IMR-90 (cell line): ENCODE results near the gene TEX44. TPM values are rescaled to one million over a fixed set of nuclear protein-coding genes. Genes with fewer than 3 reads are reported as not detected.
A peak's percentile ranks its signal among the peaks of the same experiment; 100 is the strongest.

Source experiments
- ATAC-seq: fragments of 200-7000 bp; cut with Tn5 transposase; 2 replicates; pipeline ENCODE4 v1.9.1; 2020; ENCODE audit warnings: low read depth, mild to moderate bottlenecking, moderate library complexity
- BruUV-seq: library from RNA; stranded (reverse); fragments of 400-500 nt; replicated peaks from 2 replicates; lab custom pipeline; 2021; lab: Mats Ljungman, UMichigan
- CTCF ChIA-PET: fragments of 300-600 bp; formaldehyde crosslinking; extraction: SDS; loops from one replicate; lab custom pipeline; 2021; ENCODE audit warnings: antibody characterized with exemption; lab: Yijun Ruan, JAX
- POLR2A ChIA-PET: fragments of 300-600 bp; sonication (Branson Sonifier 250); formaldehyde crosslinking; loops from one replicate; lab custom pipeline; 2022; ENCODE audit warnings: antibody characterized with exemption; ENCODE audit not compliant: unreplicated experiment; lab: Charles Lee
- DNase-seq: peaks from one replicate; pipeline ENCODE4 v3.0.0; 2013
- H2AFZ ChIP-seq: replicated peaks from 2 replicates; pipeline ENCODE3; 2013; ENCODE audit warnings: low read length, mild to moderate bottlenecking; ENCODE audit not compliant: poor library complexity
- H2AK5ac ChIP-seq: 2 replicates; pipeline ENCODE4 v1.6.1; 2013; ENCODE audit warnings: low read depth, low read length, inconsistent platforms
- H2AK9ac ChIP-seq: replicated peaks from 2 replicates; pipeline ENCODE3; 2013; ENCODE audit warnings: mild to moderate bottlenecking, low read depth, low read length, moderate library complexity; ENCODE audit not compliant: poor library complexity
- H2BK120ac ChIP-seq: 2 replicates; pipeline ENCODE4 v1.6.1; 2013; ENCODE audit warnings: low read depth, low read length, inconsistent platforms
- H2BK15ac ChIP-seq: 3 replicates; pipeline ENCODE4 v1.6.1; 2013; ENCODE audit warnings: low read depth, low read length, inconsistent platforms
- H2BK20ac ChIP-seq: 2 replicates; pipeline ENCODE4 v1.6.1; 2013; ENCODE audit warnings: low read depth, mild to moderate bottlenecking, inconsistent platforms, low read length, moderate library complexity
- H2BK5ac ChIP-seq: 2 replicates; pipeline ENCODE4 v1.6.1; 2013; ENCODE audit warnings: mild to moderate bottlenecking, low read depth, low read length, inconsistent platforms; ENCODE audit not compliant: poor library complexity, severe bottlenecking
- H3K14ac ChIP-seq: replicated peaks from 2 replicates; pipeline ENCODE4 v1.6.1; 2013; ENCODE audit warnings: low read depth, low read length, inconsistent platforms
- H3K18ac ChIP-seq: 2 replicates; pipeline ENCODE4 v1.6.1; 2013; ENCODE audit warnings: low read depth, low read length, control low read depth
- H3K23ac ChIP-seq: 2 replicates; pipeline ENCODE4 v1.6.1; 2013; ENCODE audit warnings: low read depth, low read length, inconsistent platforms
- H3K27ac ChIP-seq: 2 replicates; pipeline ENCODE4 v1.5.1; 2013; ENCODE audit warnings: mild to moderate bottlenecking, control low read depth, low read length; ENCODE audit not compliant: insufficient read depth
- H3K27me3 ChIP-seq: 2 replicates; pipeline ENCODE4 v1.6.1; 2013; ENCODE audit warnings: low read length; ENCODE audit not compliant: control insufficient read depth, insufficient read depth
- H3K36me3 ChIP-seq: 2 replicates; pipeline ENCODE4 v1.6.1; 2013; ENCODE audit warnings: low read length, mixed read lengths; ENCODE audit not compliant: control insufficient read depth, insufficient read depth
- H3K4ac ChIP-seq: 2 replicates; pipeline ENCODE4 v1.6.1; 2013; ENCODE audit warnings: low read depth, low read length, inconsistent platforms
- H3K4me1 ChIP-seq: 2 replicates; pipeline ENCODE4 v1.6.1; 2013; ENCODE audit warnings: low read length, mixed read lengths; ENCODE audit not compliant: control insufficient read depth, insufficient read depth
- H3K4me2 ChIP-seq: 2 replicates; pipeline ENCODE4 v1.6.1; 2013; ENCODE audit warnings: low read depth, mild to moderate bottlenecking, control low read depth, low read length, moderate library complexity
- H3K4me3 ChIP-seq: 2 replicates; pipeline ENCODE4 v1.5.1; 2013; ENCODE audit warnings: low read depth, mild to moderate bottlenecking, control low read depth, low read length, moderate library complexity; ENCODE audit not compliant: insufficient read depth
- H3K56ac ChIP-seq: 2 replicates; pipeline ENCODE4 v1.6.1; 2013; ENCODE audit warnings: low read length, inconsistent platforms; ENCODE audit not compliant: insufficient read depth; ENCODE audit errors: extremely low read depth
- H3K79me1 ChIP-seq, 2 experiments: 2 replicates each; pipeline ENCODE4 v1.6.1; 2013; ENCODE audit warnings: low read length in 2 of 2, inconsistent platforms in 1 of 2, low read depth in 1 of 2
- H3K9ac ChIP-seq: 2 replicates; pipeline ENCODE4 v1.6.1; 2013; ENCODE audit warnings: low read depth, low read length, control low read depth
- H3K9me1 ChIP-seq: 2 replicates; pipeline ENCODE4 v1.6.1; 2013; ENCODE audit warnings: low read length, inconsistent platforms; ENCODE audit not compliant: insufficient read depth
- H3K9me3 ChIP-seq: 2 replicates; pipeline ENCODE4 v1.6.1; 2013; ENCODE audit warnings: low read length; ENCODE audit not compliant: control insufficient read depth, insufficient read depth
- H4K20me1 ChIP-seq: 2 replicates; pipeline ENCODE4 v1.6.1; 2013; ENCODE audit warnings: low read length, inconsistent platforms; ENCODE audit not compliant: insufficient read depth
- H4K5ac ChIP-seq: 2 replicates; pipeline ENCODE4 v1.6.1; 2013; ENCODE audit warnings: mild to moderate bottlenecking, low read depth, low read length, control low read depth
- H4K8ac ChIP-seq, 2 experiments: 2 replicates each; pipeline ENCODE4 v1.6.1; 2013; ENCODE audit warnings: low read depth in 2 of 2, low read length in 2 of 2, control low read depth in 1 of 2, inconsistent platforms in 1 of 2
- H4K91ac ChIP-seq: 2 replicates; pipeline ENCODE4 v1.6.1; 2013; ENCODE audit warnings: low read depth, low read length, inconsistent platforms; ENCODE audit not compliant: insufficient read depth
- BHLHE40 ChIP-seq: fragments of 150-350 bp; IDR thresholded peaks from 2 replicates; pipeline ENCODE4 v1.6.1; 2016; ENCODE audit warnings: mild to moderate bottlenecking, low read depth, low read length
- CEBPB ChIP-seq: IDR thresholded peaks from 2 replicates; pipeline ENCODE4 v1.6.1; 2012; ENCODE audit warnings: low read depth, low read length, improper control_type of control experiment
- CHD1 ChIP-seq: IDR thresholded peaks from 2 replicates; pipeline ENCODE4 v1.6.1; 2012; ENCODE audit warnings: low read depth, low read length, improper control_type of control experiment
- FOS ChIP-seq: fragments of 150-350 bp; IDR thresholded peaks from 2 replicates; pipeline ENCODE4 v1.6.1; 2016; ENCODE audit warnings: low read depth, low read length
- MAFK ChIP-seq: IDR thresholded peaks from 2 replicates; pipeline ENCODE4 v1.6.1; 2012; ENCODE audit warnings: low read depth, low read length, improper control_type of control experiment
- MAZ ChIP-seq: IDR thresholded peaks from 2 replicates; pipeline ENCODE4 v1.6.1; 2012; ENCODE audit warnings: low read depth, mild to moderate bottlenecking, low read length, improper control_type of control experiment, moderate library complexity, borderline replicate concordance
- NFE2L2 ChIP-seq: fragments of 150-350 bp; IDR thresholded peaks from 2 replicates; pipeline ENCODE4 v1.6.1; 2016; ENCODE audit warnings: low read depth, mild to moderate bottlenecking, low read length
- POLR2A ChIP-seq: IDR thresholded peaks from 2 replicates; pipeline ENCODE4 v1.6.1; 2012; ENCODE audit warnings: mild to moderate bottlenecking, low read depth, low read length
- RAD21 ChIP-seq: IDR thresholded peaks from 2 replicates; pipeline ENCODE4 v1.6.1; 2012; ENCODE audit warnings: low read length, improper control_type of control experiment
- RCOR1 ChIP-seq: IDR thresholded peaks from 2 replicates; pipeline ENCODE4 v1.6.1; 2012; ENCODE audit warnings: mild to moderate bottlenecking, low read length, improper control_type of control experiment; ENCODE audit not compliant: insufficient replicate concordance
- RFX5 ChIP-seq: IDR thresholded peaks from 2 replicates; pipeline ENCODE4 v1.8.0; 2012; ENCODE audit warnings: low read depth, mild to moderate bottlenecking, low read length, moderate library complexity
- WGBS, 2 experiments: methylation state at CpG; one replicate each; pipeline versions ENCODE4 v1.1.5 to v1.1.7; 2013; ENCODE audit warnings: missing lambda C conversion rate in 2 of 2; ENCODE audit not compliant: insufficient read length in 1 of 2; ENCODE audit errors: extremely low coverage in 2 of 2; 5-methylcytosine and 5-hydroxymethylcytosine counted together
- dilution Hi-C: fragments of 300-500 bp; cut with HindIII; formaldehyde crosslinking; loops from one replicate; pipeline ENCODE4 v1.14.3; 2018; ENCODE audit warnings: low sequenced_read_pairs; ENCODE audit not compliant: unreplicated experiment
- in situ Hi-C: fragments of 300-500 bp; cut with MboI; formaldehyde crosslinking; loops from 3 replicates; pipeline ENCODE4 v1.14.3; 2019; ENCODE audit warnings: low sequenced_read_pairs, inconsistent platforms, mixed read lengths
- intact Hi-C: fragments of 100-400 bp; cut with micrococcal nuclease; formaldehyde crosslinking; loops from 2 replicates; pipeline ENCODE4 v1.10.0; 2022
- polyA plus RNA-seq, 3 experiments: library from polyadenylated mRNA; depleted of rRNA; stranded (reverse); fragments of >200 nt; gene quantifications; 2 replicates each; pipeline ENCODE4 v1.2.3, GENCODE V29; 2012; ENCODE audit warnings: low replicate concordance in 1 of 3
- total RNA-seq: library from RNA; depleted of rRNA; stranded (reverse); fragments of >200 nt; gene quantifications from 2 replicates; pipeline ENCODE4 v1.2.3, GENCODE V29; 2012
- TF ChIP-seq, protein P1 (sequence below): conservative IDR thresholded peaks from 2 replicates; pipeline ENCODE4 v1.5.1; 2012; ENCODE audit warnings: mild to moderate bottlenecking, low read depth, low read length, improper control_type of control experiment
- TF ChIP-seq, protein P2 (sequence below): fragments of 150-350 bp; IDR thresholded peaks from 2 replicates; pipeline ENCODE4 v1.6.1; 2017; ENCODE audit warnings: mild to moderate bottlenecking, antibody characterized with exemption, low read length, low read depth
- TF ChIP-seq, protein P3 (sequence below): fragments of 150-350 bp; IDR thresholded peaks from 2 replicates; pipeline ENCODE4 v1.6.1; 2016; ENCODE audit warnings: low read depth, mild to moderate bottlenecking, low read length, moderate library complexity, borderline replicate concordance

TEX44 gene
- total and polyA plus RNA-seq, 2 of the 4 experiments (the other 2 are of a cell fraction): not detected

DNA sequence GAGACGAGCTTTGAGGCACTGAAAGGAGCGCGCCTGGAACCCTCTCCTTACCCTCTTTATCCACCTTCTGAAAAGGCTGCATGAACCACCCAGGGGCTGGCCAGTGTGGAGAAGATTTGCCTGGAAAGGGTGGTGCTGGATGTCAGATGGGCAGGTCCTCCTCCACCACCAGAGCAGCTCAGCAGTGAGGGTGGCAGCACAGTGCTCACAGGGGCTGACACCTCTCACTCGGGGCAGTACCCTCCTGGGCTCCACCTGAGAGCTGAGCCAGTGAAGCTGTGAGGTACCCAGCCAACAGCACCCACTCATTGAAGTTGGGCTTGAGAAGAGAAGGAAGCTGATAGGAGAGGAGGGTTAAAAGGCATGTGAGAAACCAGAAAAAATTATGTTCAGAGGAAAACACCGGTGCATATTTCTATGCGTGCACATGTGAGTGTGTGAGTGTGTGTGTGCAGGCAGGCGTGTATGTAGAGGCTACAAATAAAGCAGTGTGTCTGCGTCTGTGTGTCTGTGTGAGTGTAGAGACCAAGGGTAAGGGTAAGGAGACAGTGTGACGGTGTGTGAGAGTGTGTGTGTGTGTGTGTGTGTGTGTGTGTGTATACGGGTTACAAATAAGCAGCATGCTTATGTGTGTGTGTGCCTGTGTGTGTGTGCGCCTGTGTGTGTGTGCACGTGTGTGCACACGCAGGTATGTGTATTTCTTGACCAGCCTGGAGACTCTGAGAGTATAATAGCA lies 40.7 kb downstream of the TEX44 start:
- peak overlapping the region; percentile 61 for H3K18ac ChIP-seq
- 0 out of 2 replicates have a peak overlapping the region, but pooled peaks have one; percentile 2 for H3K56ac ChIP-seq
- in situ Hi-C loops (no loop called here), dilution Hi-C loops (no loop called here), intact Hi-C loops (no loop called here)
- peaks cover 25% of the 10 kb centered on the region for H3K4me1 ChIP-seq
- 86% methylated on average over 8 of the region's 13 CpGs; no CpG with 5 or more reads in 1 of the 2 experiments for WGBS, 2 experiments
- H3K14ac ChIP-seq: peak overlapping the region; percentile 85
- peak overlapping the region; percentile 60; the same call in 1 of the 2 replicates for H3K27ac ChIP-seq
- peak overlapping the region; percentile 78 for H2BK20ac ChIP-seq
- H3K4me3 ChIP-seq: no peak overlapping the region
- DNase-seq: no peak
- H3K4me2 ChIP-seq: peak overlapping the region; percentile 6; the same call in 1 of the 2 replicates
- no peaks in the 10 kb centered on the region for H4K20me1 ChIP-seq
- POLR2A ChIA-PET: no interaction called here
- H2AK5ac ChIP-seq: peak overlapping the region; percentile 98
- H2BK5ac ChIP-seq: peak overlapping the region; percentile 27
- H3K27me3 ChIP-seq: no peaks in the 10 kb centered on the region
- H3K4ac ChIP-seq: peak overlapping the region; percentile 90
- no peaks in the 10 kb centered on the region for H3K9me3 ChIP-seq
- H3K9me1 ChIP-seq: peaks cover 17% of the 10 kb centered on the region
- BruUV-seq: no TSS peak
- H2BK120ac ChIP-seq: peak overlapping the region; percentile 86
- no peaks in the 10 kb centered on the region for H3K79me1 ChIP-seq
- H4K5ac ChIP-seq: peak overlapping the region; percentile 19
- H3K23ac ChIP-seq: peak overlapping the region; percentile 80; the same call in 1 of the 2 replicates
- H3K9ac ChIP-seq: no peak overlapping the region
- H3K36me3 ChIP-seq: no peaks in the 10 kb centered on the region
- CTCF ChIA-PET: interaction anchor here (1.1 to 1.6 kb wide), 3 partner anchors 22 to 42 kb away, joined by 3 to 4 read pairs (median 3); no protein-coding TSS in a partner anchor
- ATAC-seq: peak; percentile 27
- peak overlapping the region; percentile 7 to 84; a peak in 2 of 4 replicates for H4K8ac ChIP-seq
- H4K91ac ChIP-seq: peak overlapping the region; percentile 77
- peak overlapping the region; percentile 71 for H2AK9ac ChIP-seq
- H2BK15ac ChIP-seq: peak overlapping the region; percentile 95; the same call in 2 of the 3 replicates
- H2AFZ ChIP-seq: peak overlapping the region; percentile 73
- TF ChIP-seq, protein P1, sequence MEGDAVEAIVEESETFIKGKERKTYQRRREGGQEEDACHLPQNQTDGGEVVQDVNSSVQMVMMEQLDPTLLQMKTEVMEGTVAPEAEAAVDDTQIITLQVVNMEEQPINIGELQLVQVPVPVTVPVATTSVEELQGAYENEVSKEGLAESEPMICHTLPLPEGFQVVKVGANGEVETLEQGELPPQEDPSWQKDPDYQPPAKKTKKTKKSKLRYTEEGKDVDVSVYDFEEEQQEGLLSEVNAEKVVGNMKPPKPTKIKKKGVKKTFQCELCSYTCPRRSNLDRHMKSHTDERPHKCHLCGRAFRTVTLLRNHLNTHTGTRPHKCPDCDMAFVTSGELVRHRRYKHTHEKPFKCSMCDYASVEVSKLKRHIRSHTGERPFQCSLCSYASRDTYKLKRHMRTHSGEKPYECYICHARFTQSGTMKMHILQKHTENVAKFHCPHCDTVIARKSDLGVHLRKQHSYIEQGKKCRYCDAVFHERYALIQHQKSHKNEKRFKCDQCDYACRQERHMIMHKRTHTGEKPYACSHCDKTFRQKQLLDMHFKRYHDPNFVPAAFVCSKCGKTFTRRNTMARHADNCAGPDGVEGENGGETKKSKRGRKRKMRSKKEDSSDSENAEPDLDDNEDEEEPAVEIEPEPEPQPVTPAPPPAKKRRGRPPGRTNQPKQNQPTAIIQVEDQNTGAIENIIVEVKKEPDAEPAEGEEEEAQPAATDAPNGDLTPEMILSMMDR: no peak
- no peak for TF ChIP-seq RAD21
- TF ChIP-seq RFX5: no peak
- no peak for TF ChIP-seq MAZ
- no peak for TF ChIP-seq FOS
- no peak for TF ChIP-seq MAFK
- no peak for TF ChIP-seq CHD1
- TF ChIP-seq POLR2A: no peak
- TF ChIP-seq NFE2L2: no peak
- TF ChIP-seq, protein P2, sequence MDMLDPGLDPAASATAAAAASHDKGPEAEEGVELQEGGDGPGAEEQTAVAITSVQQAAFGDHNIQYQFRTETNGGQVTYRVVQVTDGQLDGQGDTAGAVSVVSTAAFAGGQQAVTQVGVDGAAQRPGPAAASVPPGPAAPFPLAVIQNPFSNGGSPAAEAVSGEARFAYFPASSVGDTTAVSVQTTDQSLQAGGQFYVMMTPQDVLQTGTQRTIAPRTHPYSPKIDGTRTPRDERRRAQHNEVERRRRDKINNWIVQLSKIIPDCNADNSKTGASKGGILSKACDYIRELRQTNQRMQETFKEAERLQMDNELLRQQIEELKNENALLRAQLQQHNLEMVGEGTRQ: no peak
- no peak for TF ChIP-seq CEBPB
- no peak for TF ChIP-seq RCOR1
- TF ChIP-seq, protein P3, sequence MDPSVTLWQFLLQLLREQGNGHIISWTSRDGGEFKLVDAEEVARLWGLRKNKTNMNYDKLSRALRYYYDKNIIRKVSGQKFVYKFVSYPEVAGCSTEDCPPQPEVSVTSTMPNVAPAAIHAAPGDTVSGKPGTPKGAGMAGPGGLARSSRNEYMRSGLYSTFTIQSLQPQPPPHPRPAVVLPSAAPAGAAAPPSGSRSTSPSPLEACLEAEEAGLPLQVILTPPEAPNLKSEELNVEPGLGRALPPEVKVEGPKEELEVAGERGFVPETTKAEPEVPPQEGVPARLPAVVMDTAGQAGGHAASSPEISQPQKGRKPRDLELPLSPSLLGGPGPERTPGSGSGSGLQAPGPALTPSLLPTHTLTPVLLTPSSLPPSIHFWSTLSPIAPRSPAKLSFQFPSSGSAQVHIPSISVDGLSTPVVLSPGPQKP: no peak
- TF ChIP-seq BHLHE40: no peak
